Neural progenitor cell (in vitro differentiated cells): ENCODE data around the gene ESRRB.

Source experiments
- CTCF ChIP-seq: fragments of 200-600 bp; sonication (generic); IDR thresholded peaks from 2 replicates; pipeline ENCODE4 v1.5.1; 2017; ENCODE audit warnings: antibody characterized with exemption, mild to moderate bottlenecking
- EZH2phosphoT487 ChIP-seq: fragments of 200-600 bp; sonication (generic); IDR thresholded peaks from 2 replicates; pipeline ENCODE4 v1.6.1; 2017; ENCODE audit warnings: antibody characterized with exemption

- TF ChIP-seq CTCF (no peak), EZH2phosphoT487 (no peak)
Measured at GRCh38 chr14:76431538-76431937, 55.6 kb downstream of the ESRRB start.
